HL-60 (cell line): ENCODE data around the gene WNT4.

Experiments
- CTCF ChIP-seq: IDR thresholded peaks from one replicate; pipeline ENCODE4 v1.5.1; 2011; ENCODE audit warnings: low read length, control low read depth, inconsistent platforms; ENCODE audit not compliant: insufficient read depth
- GABPA ChIP-seq: IDR thresholded peaks from 2 replicates; pipeline ENCODE4 v1.6.1; 2012; ENCODE audit warnings: low read depth
- POLR2AphosphoS5 ChIP-seq: IDR thresholded peaks from 2 replicates; pipeline ENCODE4 v1.6.1; 2012; ENCODE audit warnings: low read depth
- REST ChIP-seq: IDR thresholded peaks from 2 replicates; pipeline ENCODE4 v1.6.1; 2012; ENCODE audit warnings: low read depth; ENCODE audit not compliant: insufficient replicate concordance
- SPI1 ChIP-seq: IDR thresholded peaks from 2 replicates; pipeline ENCODE4 v1.6.1; 2012; ENCODE audit warnings: low read depth, mild to moderate bottlenecking, borderline replicate concordance

- no peak for TF ChIP-seq CTCF
- TF ChIP-seq GABPA = no peak
- TF ChIP-seq POLR2AphosphoS5 = no peak
- TF ChIP-seq REST = no peak
- TF ChIP-seq SPI1 = no peak
Observed at GRCh38 chr1:22159891-22160290, 17.0 kb upstream of the WNT4 start.
